G401.6 (cell line): Measurements from ENCODE around the gene CIRBP.

Source experiments
- FAIRE-seq: peaks from 2 replicates; lab custom pipeline; 2012; peaks lifted over from hg19 to GRCh38; lab: Jason Lieb, UNC

CIRBP gene

DNA sequence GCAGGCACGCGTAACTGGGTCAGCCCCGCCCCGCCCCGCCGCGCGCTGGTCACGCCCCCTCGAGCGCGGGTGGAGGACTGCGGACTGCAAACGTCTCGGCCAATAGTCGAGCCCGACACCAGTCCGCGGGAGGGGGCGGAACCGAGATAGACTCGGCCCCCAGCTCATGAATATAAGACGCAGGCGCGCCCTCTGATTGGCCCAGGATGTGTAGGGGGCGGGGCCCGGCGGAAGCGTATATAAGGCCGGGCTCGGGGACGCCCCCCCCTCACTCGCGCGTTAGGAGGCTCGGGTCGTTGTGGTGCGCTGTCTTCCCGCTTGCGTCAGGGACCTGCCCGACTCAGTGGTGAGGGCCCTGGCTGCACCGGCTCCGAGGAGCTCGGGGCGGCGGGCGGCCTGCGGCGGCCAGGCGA is at the start of gene CIRBP:
CIRBP (plus strand) TSS at position 268 of the 413 bp plus-strand sequence. CDS start 1,602 bp downstream, outside the sequence.
- peak; percentile 98 for FAIRE-seq

DNA sequence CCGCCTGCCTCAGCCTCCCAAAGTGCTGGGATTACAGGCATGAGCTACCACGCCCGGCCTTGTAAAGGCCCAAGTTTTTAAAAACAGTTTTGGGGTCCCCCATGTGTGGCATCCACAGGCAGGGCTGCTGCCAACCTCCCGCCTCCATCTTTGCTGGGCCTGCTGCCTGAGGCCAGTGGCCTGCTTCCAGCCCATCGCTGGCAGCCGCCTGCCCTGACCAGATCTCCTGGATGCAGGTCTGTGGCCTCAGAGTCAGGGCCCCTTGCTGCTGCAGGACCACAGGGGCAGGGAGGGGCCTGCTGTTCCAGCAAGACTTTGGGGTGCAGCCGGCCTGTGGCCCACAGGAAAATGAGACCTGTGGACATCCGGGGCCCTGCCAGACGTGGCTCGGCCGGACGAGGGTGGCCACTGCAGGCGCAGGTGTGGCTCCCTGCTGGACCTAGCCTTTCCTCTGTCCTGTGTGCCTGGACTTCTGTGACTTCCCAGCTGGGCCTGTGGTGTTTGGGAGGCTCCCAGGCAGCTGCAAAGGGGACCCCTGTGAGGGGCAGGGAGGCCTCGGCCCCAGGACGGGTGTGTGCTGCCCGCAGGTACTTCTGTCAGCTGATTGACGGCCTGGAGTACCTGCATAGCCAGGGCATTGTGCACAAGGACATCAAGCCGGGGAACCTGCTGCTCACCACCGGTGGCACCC is 49.2 kb upstream of the CIRBP start:
- FAIRE-seq, result no peak

DNA sequence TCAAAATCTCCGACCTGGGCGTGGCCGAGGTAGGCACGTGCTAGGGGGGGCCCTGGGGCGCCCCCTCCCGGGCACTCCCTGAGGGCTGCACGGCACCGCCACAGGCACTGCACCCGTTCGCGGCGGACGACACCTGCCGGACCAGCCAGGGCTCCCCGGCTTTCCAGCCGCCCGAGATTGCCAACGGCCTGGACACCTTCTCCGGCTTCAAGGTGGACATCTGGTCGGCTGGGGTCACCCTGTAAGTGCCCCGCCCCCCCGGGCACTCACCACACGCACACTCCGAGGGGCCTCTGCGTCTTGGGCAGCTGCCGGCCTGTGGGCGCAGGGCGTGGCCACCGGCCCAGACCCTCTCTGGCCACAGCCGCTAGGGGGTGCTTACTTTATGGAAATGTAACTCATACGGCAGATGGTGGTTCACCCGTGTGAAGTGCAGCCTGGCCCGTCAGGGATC is 48.6 kb upstream of the CIRBP start:
- FAIRE-seq, result no peak

- no peak for FAIRE-seq
Observed at GRCh38 chr19:1220976-1221903, 47.9 kb upstream of the CIRBP start.

DNA sequence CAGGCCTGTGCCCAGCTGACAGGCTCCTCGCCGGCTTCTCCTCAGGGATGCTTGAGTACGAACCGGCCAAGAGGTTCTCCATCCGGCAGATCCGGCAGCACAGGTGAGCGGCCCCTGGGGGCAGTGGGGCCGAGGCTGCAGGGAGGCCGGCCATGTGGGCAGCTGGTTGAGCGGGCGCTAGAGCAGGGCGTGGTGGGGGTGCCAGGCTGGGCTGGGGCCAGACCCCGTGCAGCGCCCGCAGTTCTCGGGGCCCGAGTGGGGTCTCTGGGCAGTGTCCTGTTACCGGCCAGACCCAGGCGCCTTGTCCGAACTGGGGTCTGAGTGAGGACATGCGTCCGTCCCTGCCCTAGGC is 47.3 kb upstream of the CIRBP start:
- no peak for FAIRE-seq

GRCh38 chr19:1222394-1222793 is 46.7 kb upstream of the CIRBP start:
- FAIRE-seq, result no peak

DNA sequence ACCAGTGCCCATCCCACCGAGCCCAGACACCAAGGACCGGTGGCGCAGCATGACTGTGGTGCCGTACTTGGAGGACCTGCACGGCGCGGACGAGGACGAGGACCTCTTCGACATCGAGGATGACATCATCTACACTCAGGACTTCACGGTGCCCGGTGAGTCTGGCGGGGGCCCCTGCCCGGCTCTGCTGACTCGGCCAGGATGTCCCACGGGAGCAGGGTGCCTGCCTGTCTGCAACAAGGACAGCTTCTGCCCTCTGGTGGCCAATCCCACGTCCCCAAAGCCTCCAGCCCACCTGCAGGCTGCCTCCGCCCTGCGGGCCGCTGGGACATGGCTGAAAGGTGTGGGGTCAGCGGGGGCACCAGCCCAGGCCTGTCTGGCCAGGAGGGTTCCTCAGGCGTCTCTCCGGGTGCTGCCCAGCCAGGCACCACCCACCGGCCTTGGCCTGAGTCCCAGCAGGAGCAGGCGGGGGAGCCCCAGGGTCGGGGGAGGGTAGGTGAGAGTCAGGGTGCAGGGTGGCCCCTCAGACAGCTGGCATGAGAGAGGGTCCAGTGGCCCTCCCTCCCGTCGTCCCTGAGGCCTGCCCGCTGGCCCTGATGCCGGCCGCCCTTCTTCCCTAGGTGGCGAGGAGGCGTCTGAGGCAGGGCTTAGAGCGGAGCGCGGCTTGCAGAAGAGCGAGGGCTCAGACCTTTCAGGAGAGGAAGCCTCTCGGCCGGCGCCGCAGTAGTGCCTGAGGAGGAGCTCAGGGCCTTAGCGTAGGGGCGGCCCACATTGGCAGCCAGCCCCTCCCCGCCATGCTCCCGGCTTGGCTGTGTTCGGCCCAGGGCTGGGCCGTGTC is 45.9 kb upstream of the CIRBP start:
- FAIRE-seq, result no peak

DNA sequence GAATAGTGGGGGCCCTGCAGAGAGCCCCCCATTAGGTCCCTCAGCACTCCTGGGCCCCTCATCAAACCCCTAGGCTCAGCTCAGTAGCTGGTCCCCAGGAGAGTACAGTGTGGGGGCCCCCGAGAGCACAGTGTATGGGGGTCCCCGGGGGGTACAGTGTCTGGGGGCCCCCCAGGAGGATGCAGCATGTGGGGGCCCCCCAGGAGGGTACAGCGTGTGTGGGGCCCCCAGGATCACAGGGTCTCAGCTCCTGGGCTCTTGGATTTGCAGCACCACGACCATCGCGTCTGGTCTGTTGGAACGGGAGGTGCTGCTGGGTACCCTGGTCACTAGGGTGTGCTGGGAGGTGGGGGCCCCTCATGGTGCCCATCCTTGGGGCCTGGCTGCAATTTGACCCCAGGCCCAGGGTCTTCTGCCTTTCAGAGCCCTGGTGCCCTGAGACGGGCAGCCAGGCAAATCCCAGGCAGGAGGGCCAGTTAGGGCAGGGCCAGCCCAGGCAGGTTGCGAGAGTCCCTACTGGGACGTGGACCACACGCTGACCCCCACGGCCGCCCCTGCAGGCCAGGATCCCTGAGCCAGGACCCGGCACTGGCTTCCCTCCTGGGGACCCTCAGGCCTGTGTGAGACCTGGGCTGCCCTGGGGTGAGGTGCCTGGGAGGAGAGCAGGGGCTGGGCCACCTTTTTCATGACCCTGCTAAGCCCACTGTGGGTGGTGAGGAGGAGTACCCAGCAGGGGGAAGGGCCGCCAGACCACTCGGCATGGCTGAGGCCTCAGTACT is 44.9 kb upstream of the CIRBP start:
- FAIRE-seq, result no peak

DNA sequence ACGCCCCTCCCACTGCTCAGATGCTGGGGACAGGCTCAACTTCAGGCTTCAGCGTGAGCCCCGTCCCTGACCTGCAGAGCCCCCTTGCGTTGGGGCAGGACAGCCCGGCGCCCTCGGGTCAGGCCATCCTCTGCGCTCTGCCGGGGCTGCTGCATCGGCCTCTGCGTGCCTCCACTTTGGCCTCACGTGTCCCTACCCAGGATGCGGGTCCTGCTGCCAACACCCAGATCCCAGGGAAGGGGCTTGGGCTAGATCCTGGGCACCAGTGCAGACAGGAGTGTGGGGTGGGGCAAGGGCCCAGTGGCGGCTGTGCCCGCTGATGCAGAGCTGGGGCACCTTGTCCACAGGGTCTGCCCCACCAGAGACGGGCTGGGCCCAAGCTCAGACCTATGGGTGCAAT is 44.3 kb upstream of the CIRBP start:
- FAIRE-seq, result no peak

- no peak for FAIRE-seq
Observed at GRCh38 chr19:1225440-1226226, 43.5 kb upstream of the CIRBP start.

GRCh38 chr19:1226227-1226518 is 43.0 kb upstream of the CIRBP start:
- no peak for FAIRE-seq

GRCh38 chr19:1226522-1227303 is 42.4 kb upstream of the CIRBP start:
- FAIRE-seq, result no peak

- no peak for FAIRE-seq
Observed at GRCh38 chr19:1227304-1228054, 41.7 kb upstream of the CIRBP start.

GRCh38 chr19:1228161-1228957 is 40.8 kb upstream of the CIRBP start:
- no peak for FAIRE-seq

DNA sequence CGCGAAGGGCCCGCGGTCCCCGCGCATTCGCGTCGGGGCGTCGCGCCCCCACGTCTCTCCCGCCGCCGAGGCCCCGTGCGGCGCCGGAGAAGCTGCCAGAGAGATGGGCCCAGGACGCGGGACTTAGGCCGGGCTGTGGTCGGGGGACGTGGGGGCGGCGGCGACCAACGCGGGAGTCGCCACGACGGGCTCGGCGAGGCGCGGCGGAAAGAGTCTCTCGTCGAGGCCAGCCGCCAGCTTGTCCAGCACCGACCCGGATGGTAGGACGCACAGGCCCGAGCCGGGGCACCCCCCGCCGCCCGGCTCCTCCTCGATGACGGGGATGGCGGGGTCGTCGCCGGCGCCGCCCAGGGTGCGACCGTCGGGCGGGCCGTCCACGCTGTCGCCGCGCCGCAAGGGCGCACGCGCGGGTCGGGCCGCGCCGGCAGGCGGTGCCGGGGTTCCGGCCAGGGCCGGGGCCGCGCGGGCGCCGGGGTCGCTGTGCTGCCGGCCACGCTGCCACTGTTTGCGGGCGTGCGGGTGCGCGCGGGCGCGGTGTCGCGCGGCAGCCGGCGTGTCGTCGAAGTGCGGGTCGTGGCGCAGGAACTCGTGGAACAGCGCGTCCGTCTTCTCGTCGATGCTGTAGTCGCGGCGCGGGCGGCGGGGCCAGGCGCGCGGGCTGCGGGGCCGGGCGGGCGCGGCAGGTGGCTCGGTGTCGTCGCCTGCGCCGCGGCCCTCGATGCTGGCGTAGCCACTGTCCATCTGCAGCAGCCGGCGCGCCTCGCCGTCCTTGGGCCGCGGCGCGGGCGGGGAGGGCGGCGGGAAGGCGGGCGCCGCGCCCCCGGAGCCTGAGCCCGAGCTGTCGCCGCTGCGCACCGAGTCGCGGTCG is 39.8 kb upstream of the CIRBP start:
- no peak for FAIRE-seq

- FAIRE-seq, result no peak
Observed at GRCh38 chr19:1229924-1230782, 39.0 kb upstream of the CIRBP start.
